ENCODE results near the gene ADAMTS9. TPM values are rescaled to one million over a fixed set of nuclear protein-coding genes. Genes with fewer than 3 reads are reported as not detected.
A peak's percentile ranks its signal among the peaks of the same experiment; 100 is the strongest.

The ADAMTS9 gene
- total RNA-seq, 1 donor from 2014 or later = 261 TPM

GRCh38 chr3:64621726-64622395 lies 65.9 kb downstream of the ADAMTS9 start:
- DNase-seq (ENCODE audit: low spot score) = no peak
- peaks cover 9% of the 10 kb centered on the region for H3K27me3 Mint-ChIP-seq (ENCODE audit: unreplicated experiment)
- peak overlapping the region; percentile 63 for H3K4me3 Mint-ChIP-seq (ENCODE audit: unreplicated experiment)
- H3K36me3 Mint-ChIP-seq (ENCODE audit: low read depth, unreplicated experiment) = peaks cover 79% of the 10 kb centered on the region
- no peak overlapping the region for H3K27ac Mint-ChIP-seq (ENCODE audit: unreplicated experiment)
- H3K9me3 Mint-ChIP-seq (ENCODE audit: unreplicated experiment) = peaks cover 4% of the 10 kb centered on the region
- peaks cover 50% of the 10 kb centered on the region for H3K4me1 Mint-ChIP-seq (ENCODE audit: unreplicated experiment)
- TF ChIP-seq CTCF (IDR thresholded peaks at IDR 0.05; ENCODE audit: unreplicated experiment) = no peak

GRCh38 chr3:64621275-64621674 lies 66.5 kb downstream of the ADAMTS9 start:
- no peak for DNase-seq (ENCODE audit: low spot score)
- no peak overlapping the region for H3K27ac Mint-ChIP-seq (ENCODE audit: unreplicated experiment)
- peaks cover 50% of the 10 kb centered on the region for H3K4me1 Mint-ChIP-seq (ENCODE audit: unreplicated experiment)
- H3K36me3 Mint-ChIP-seq (ENCODE audit: low read depth, unreplicated experiment) = peaks cover 77% of the 10 kb centered on the region
- H3K4me3 Mint-ChIP-seq (ENCODE audit: unreplicated experiment) = no peak overlapping the region
- peaks cover 4% of the 10 kb centered on the region for H3K9me3 Mint-ChIP-seq (ENCODE audit: unreplicated experiment)
- no peak for TF ChIP-seq CTCF (IDR thresholded peaks at IDR 0.05; ENCODE audit: unreplicated experiment)
- H3K27me3 Mint-ChIP-seq (ENCODE audit: unreplicated experiment) = peaks cover 9% of the 10 kb centered on the region

- H3K4me3 Mint-ChIP-seq (ENCODE audit: unreplicated experiment) = peak overlapping the region; percentile 45
- no peak overlapping the region for H3K27ac Mint-ChIP-seq (ENCODE audit: unreplicated experiment)
- no peak for TF ChIP-seq CTCF (IDR thresholded peaks at IDR 0.05; ENCODE audit: unreplicated experiment)
- peaks cover 60% of the 10 kb centered on the region for H3K4me1 Mint-ChIP-seq (ENCODE audit: unreplicated experiment)
- H3K36me3 Mint-ChIP-seq (ENCODE audit: low read depth, unreplicated experiment) = peaks cover 76% of the 10 kb centered on the region
- H3K27me3 Mint-ChIP-seq (ENCODE audit: unreplicated experiment) = peaks cover 12% of the 10 kb centered on the region
- peaks cover 4% of the 10 kb centered on the region for H3K9me3 Mint-ChIP-seq (ENCODE audit: unreplicated experiment)
- no peak for DNase-seq (ENCODE audit: low spot score)
Observed at GRCh38 chr3:64620020-64620419, 67.8 kb downstream of the ADAMTS9 start.

GRCh38 chr3:64619216-64619615 lies 68.6 kb downstream of the ADAMTS9 start:
- Mint-ChIP-seq H3K4me1 (ENCODE audit: unreplicated experiment) (peaks cover 59% of the 10 kb centered on the region), H3K27ac (ENCODE audit: unreplicated experiment) (no peak overlapping the region), H3K36me3 (ENCODE audit: low read depth, unreplicated experiment) (peaks cover 79% of the 10 kb centered on the region), H3K9me3 (ENCODE audit: unreplicated experiment) (peaks cover 4% of the 10 kb centered on the region), H3K4me3 (ENCODE audit: unreplicated experiment) (no peak overlapping the region), H3K27me3 (ENCODE audit: unreplicated experiment) (peaks cover 12% of the 10 kb centered on the region)
- TF ChIP-seq CTCF (IDR thresholded peaks at IDR 0.05; ENCODE audit: unreplicated experiment) = no peak
- no peak for DNase-seq (ENCODE audit: low spot score)

GRCh38 chr3:64617610-64618009 lies 70.2 kb downstream of the ADAMTS9 start:
- Mint-ChIP-seq H3K27me3 (ENCODE audit: unreplicated experiment) (peaks cover 6% of the 10 kb centered on the region), H3K36me3 (ENCODE audit: low read depth, unreplicated experiment) (peaks cover 78% of the 10 kb centered on the region), H3K4me3 (ENCODE audit: unreplicated experiment) (no peak overlapping the region), H3K27ac (ENCODE audit: unreplicated experiment) (peak overlapping the region; percentile 98), H3K9me3 (ENCODE audit: unreplicated experiment) (no peaks in the 10 kb centered on the region), H3K4me1 (ENCODE audit: unreplicated experiment) (peaks cover 47% of the 10 kb centered on the region)
- no peak for DNase-seq (ENCODE audit: low spot score)
- TF ChIP-seq CTCF (IDR thresholded peaks at IDR 0.05; ENCODE audit: unreplicated experiment) = no peak

Measured in endothelial cell (in vitro differentiated cells).